Breast epithelium (tissue), 3 donors: ENCODE measurements around the gene ESRRA.

Experiments used
- POLR2AphosphoS5 ChIP-seq, 3 donors: sonication (generic); formaldehyde crosslinking; IDR thresholded peaks; one replicate each; pipeline ENCODE4 v1.6.1; 2017; ENCODE audit warnings: antibody characterized with exemption in 3 of 3
- TF ChIP-seq, protein P1 (sequence below), 3 donors: fragments of 450-650 bp; IDR thresholded peaks; one replicate each; pipeline ENCODE4 v1.5.1; 2016 to 2017; ENCODE audit warnings: antibody characterized with exemption in 3 of 3, mild to moderate bottlenecking in 3 of 3, moderate library complexity in 3 of 3

- TF ChIP-seq POLR2AphosphoS5 (IDR thresholded peaks at IDR 0.05), result no peak
- TF ChIP-seq, protein P1, sequence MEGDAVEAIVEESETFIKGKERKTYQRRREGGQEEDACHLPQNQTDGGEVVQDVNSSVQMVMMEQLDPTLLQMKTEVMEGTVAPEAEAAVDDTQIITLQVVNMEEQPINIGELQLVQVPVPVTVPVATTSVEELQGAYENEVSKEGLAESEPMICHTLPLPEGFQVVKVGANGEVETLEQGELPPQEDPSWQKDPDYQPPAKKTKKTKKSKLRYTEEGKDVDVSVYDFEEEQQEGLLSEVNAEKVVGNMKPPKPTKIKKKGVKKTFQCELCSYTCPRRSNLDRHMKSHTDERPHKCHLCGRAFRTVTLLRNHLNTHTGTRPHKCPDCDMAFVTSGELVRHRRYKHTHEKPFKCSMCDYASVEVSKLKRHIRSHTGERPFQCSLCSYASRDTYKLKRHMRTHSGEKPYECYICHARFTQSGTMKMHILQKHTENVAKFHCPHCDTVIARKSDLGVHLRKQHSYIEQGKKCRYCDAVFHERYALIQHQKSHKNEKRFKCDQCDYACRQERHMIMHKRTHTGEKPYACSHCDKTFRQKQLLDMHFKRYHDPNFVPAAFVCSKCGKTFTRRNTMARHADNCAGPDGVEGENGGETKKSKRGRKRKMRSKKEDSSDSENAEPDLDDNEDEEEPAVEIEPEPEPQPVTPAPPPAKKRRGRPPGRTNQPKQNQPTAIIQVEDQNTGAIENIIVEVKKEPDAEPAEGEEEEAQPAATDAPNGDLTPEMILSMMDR (IDR thresholded peaks at IDR 0.05), result no peak
Observed at GRCh38 chr11:64360448-64360921, 55.2 kb downstream of the ESRRA start.
